Uterus (tissue), 4 donors: ENCODE data around the gene CD247. TPM values are rescaled to one million over a fixed set of nuclear protein-coding genes. Genes with fewer than 3 reads are reported as not detected.

Experiments used
- DNase-seq, 2 donors: peaks; one replicate each; pipeline ENCODE4 v3.0.0-alpha.2; 2019 to 2020
- H3K27ac ChIP-seq, 2 donors: fragments of 200-600 bp; sonication (generic); 1 replicate in 1 of 2; 2 replicates in 1 of 2; pipeline ENCODE4 v1.5.1; 2016 to 2018
- H3K27me3 ChIP-seq, 2 donors: fragments of 200-600 bp; sonication (generic); one replicate each; pipeline ENCODE4 v1.5.1; 2018 to 2019; ENCODE audit warnings: control low read depth in 1 of 2
- H3K36me3 ChIP-seq, 2 donors: fragments of 200-600 bp; sonication (generic); one replicate each; pipeline ENCODE4 v1.5.1; 2019; ENCODE audit warnings: control low read depth in 1 of 2
- H3K4me1 ChIP-seq, 2 donors: fragments of 200-600 bp; sonication (generic); one replicate each; pipeline ENCODE4 v1.5.1; 2018 to 2019; ENCODE audit warnings: control low read depth in 1 of 2
- H3K4me3 ChIP-seq, 2 donors: fragments of 200-600 bp; sonication (generic); 1 replicate in 1 of 2; 2 replicates in 1 of 2; pipeline ENCODE4 v1.5.1; 2018 to 2019; ENCODE audit warnings: mild to moderate bottlenecking in 1 of 2
- H3K9me3 ChIP-seq, 2 donors: fragments of 200-600 bp; sonication (generic); one replicate each; pipeline ENCODE4 v1.5.1; 2019; ENCODE audit warnings: control low read depth in 1 of 2
- POLR2A ChIP-seq, 2 donors: fragments of 450-650 bp; IDR thresholded peaks; one replicate each; pipeline ENCODE4 v1.6.1; 2016; ENCODE audit warnings: antibody characterized with exemption in 2 of 2, mild to moderate bottlenecking in 1 of 2, moderate library complexity in 1 of 2
- intact Hi-C: fragments of 100-400 bp; cut with DNase I; formaldehyde crosslinking; loops from one replicate; pipeline ENCODE4 v1.15.1; 2023; ENCODE audit warnings: low total_unique reads
- total RNA-seq, 4 donors: library from RNA; depleted of rRNA in 3 of 4; stranded (reverse); fragments of >200 nt in 3 of 4; gene quantifications; one replicate each; pipeline versions ENCODE4 v1.1.0 to v1.2.4, GENCODE V29; 2014 to 2023
- TF ChIP-seq, protein P1 (sequence below), 4 experiments: fragments of 200-600 bp in 2 of 4; fragments of 450-650 bp in 2 of 4; sonication (generic) in 2 of 4; IDR thresholded peaks; one replicate each; pipeline ENCODE4 v1.5.1; 2016 to 2019; ENCODE audit warnings: antibody characterized with exemption in 4 of 4, mild to moderate bottlenecking in 2 of 4, moderate library complexity in 1 of 4
- donor health status: DM: yes; HTN: yes; CAD: no.

Gene CD247
- total RNA-seq, 4 donors from 2014 or later: 1.6 to 3.3 TPM; not detected in 2

GRCh38 chr1:167454894-167455785 lies 63.2 kb downstream of the CD247 start:
- intact Hi-C loops: no loop called here
- no peaks in the 10 kb centered on the region for H3K4me1 ChIP-seq
- DNase-seq: peak; percentile 41 to 43
- no peaks in the 10 kb centered on the region for H3K9me3 ChIP-seq
- H3K27me3 ChIP-seq: no peaks in the 10 kb centered on the region
- H3K36me3 ChIP-seq: no peaks in the 10 kb centered on the region
- H3K4me3 ChIP-seq: peak overlapping the region; percentile 70 to 76
- H3K27ac ChIP-seq: peak overlapping the region; percentile 74 to 84
- TF ChIP-seq, protein P1, sequence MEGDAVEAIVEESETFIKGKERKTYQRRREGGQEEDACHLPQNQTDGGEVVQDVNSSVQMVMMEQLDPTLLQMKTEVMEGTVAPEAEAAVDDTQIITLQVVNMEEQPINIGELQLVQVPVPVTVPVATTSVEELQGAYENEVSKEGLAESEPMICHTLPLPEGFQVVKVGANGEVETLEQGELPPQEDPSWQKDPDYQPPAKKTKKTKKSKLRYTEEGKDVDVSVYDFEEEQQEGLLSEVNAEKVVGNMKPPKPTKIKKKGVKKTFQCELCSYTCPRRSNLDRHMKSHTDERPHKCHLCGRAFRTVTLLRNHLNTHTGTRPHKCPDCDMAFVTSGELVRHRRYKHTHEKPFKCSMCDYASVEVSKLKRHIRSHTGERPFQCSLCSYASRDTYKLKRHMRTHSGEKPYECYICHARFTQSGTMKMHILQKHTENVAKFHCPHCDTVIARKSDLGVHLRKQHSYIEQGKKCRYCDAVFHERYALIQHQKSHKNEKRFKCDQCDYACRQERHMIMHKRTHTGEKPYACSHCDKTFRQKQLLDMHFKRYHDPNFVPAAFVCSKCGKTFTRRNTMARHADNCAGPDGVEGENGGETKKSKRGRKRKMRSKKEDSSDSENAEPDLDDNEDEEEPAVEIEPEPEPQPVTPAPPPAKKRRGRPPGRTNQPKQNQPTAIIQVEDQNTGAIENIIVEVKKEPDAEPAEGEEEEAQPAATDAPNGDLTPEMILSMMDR (IDR thresholded peaks at IDR 0.05): no peak
- no peak for TF ChIP-seq POLR2A (IDR thresholded peaks at IDR 0.05)

DNA sequence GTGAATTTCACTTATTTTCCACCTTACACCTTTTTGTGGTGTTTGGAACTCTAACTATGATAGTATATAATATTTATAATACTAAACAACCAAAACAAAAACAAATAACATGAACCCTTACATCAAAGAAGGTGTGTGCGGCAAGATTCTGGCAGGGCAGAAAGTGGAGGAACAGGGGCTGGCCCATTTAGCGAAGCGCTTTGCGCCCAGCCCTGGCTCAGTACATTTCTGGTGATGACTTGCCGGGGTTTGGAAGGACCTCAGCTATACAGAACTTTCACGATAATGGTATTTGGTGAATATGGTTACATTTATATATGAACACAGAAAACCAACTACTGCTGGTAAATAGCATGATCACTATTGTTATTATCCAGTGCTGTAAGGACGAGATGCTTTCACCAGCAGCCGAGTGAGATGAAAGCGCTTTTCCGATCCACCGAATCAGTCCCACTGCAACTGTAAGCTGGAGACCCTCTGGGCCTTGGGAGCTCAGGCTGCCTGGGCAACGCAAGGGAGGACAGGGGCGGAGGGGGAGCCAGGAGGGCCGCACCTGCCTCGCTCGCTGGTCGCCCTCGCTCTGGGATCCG lies 63.9 kb downstream of the CD247 start:
- DNase-seq: no peak
- H3K27me3 ChIP-seq: no peaks in the 10 kb centered on the region
- no peaks in the 10 kb centered on the region for H3K9me3 ChIP-seq
- peak overlapping the region; percentile 70 to 76 for H3K4me3 ChIP-seq
- peak overlapping the region; percentile 74 to 84 for H3K27ac ChIP-seq
- intact Hi-C loops: no loop called here
- TF ChIP-seq POLR2A (IDR thresholded peaks at IDR 0.05): no peak
- TF ChIP-seq, protein P1 (IDR thresholded peaks at IDR 0.05): no peak
- H3K4me1 ChIP-seq: no peaks in the 10 kb centered on the region
- H3K36me3 ChIP-seq: no peaks in the 10 kb centered on the region

DNA sequence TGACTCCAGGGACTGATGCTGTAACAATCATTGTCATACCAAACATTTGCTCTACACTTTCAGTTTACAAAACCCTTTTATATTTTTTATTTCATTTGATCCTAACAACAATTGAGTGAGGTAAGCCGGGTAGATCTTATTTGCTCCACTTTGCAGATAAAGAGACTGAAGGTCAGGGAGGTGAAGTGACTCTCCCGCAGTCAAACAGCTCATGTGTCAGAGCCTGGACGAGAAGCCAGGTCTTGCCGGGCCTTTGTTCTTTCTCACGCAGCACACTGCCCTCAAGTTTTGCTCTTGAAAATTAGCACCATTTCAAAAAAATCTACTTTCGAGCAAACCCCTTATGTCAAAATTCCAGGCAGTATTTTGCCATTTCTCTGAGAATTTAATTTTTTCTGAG lies 65.2 kb downstream of the CD247 start:
- H3K27ac ChIP-seq: no peak overlapping the region
- no peaks in the 10 kb centered on the region for H3K36me3 ChIP-seq
- intact Hi-C loops: no loop called here
- no peak overlapping the region for H3K4me3 ChIP-seq
- TF ChIP-seq, protein P1 (IDR thresholded peaks at IDR 0.05): no peak
- TF ChIP-seq POLR2A (IDR thresholded peaks at IDR 0.05): no peak
- H3K27me3 ChIP-seq: no peaks in the 10 kb centered on the region
- H3K9me3 ChIP-seq: no peaks in the 10 kb centered on the region
- no peaks in the 10 kb centered on the region for H3K4me1 ChIP-seq
- DNase-seq: no peak

DNA sequence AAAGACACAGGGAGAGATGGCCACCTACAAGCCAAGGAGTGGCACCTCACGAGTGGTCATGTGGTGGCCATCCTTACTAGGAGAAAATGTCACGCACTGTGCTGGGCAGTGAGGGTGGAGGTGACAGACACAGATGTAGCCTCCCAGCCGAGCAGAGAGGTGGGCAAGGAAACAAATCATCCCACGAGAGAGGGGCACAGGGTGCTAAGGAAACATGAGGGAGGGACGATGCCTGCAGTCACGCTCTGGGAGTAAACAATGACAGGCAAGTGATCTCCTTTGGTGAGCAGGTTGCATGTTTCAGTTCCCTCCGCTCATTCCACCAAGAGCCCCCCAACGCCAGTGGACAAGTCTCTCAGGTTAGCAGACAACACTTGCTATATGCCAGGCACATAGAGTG lies 65.8 kb downstream of the CD247 start:
- Histone ChIP-seq H3K27ac (no peak overlapping the region), H3K36me3 (no peaks in the 10 kb centered on the region), H3K4me3 (no peak overlapping the region), H3K9me3 (no peaks in the 10 kb centered on the region), H3K4me1 (no peaks in the 10 kb centered on the region), H3K27me3 (no peaks in the 10 kb centered on the region)
- DNase-seq: no peak
- no peak for TF ChIP-seq POLR2A (IDR thresholded peaks at IDR 0.05)
- TF ChIP-seq, protein P1 (IDR thresholded peaks at IDR 0.05): no peak
- intact Hi-C loops: no loop called here

DNA sequence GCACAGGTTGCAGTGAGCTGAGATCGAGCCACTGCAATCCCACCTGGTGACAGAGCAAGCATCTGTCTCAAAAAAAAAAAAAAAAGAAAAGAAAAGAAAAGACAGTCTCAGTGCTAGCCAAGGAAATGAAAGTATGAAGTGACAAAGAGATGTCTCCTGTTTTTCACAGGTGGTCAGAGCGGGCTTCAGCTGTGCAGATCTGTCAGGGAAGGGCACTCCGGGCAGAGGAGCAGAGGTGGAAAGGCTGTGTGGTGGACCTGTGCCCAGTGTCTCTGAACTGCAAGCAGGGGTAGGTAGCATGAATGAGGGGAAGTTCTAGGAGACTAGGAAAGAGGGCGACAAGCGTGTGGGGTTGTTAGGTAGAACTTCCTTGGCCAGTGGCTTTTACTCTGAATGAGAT lies 67.5 kb downstream of the CD247 start:
- intact Hi-C loops: no loop called here
- Histone ChIP-seq H3K4me3 (no peak overlapping the region), H3K36me3 (no peaks in the 10 kb centered on the region), H3K27me3 (no peaks in the 10 kb centered on the region), H3K27ac (no peak overlapping the region), H3K9me3 (no peaks in the 10 kb centered on the region), H3K4me1 (no peaks in the 10 kb centered on the region)
- no peak for DNase-seq
- TF ChIP-seq, protein P1 (IDR thresholded peaks at IDR 0.05): no peak
- no peak for TF ChIP-seq POLR2A (IDR thresholded peaks at IDR 0.05)
